ENCODE data around the gene TMEM214.
A peak's percentile ranks its signal among the peaks of the same experiment; 100 is the strongest.
"Not testable (repeated sequence)": the region's sequence is repeated elsewhere in the genome, so short reads cannot be mapped to it uniquely, and the experiment has no call there.

Gene TMEM214

GRCh38 chr2:27071277-27071989 is 38.7 kb downstream of the TMEM214 start, which contains the start of gene OST4:
Gene OST4 (minus strand): TSS chr2:27071654.
- peak; percentile 94 for DNase-seq

GRCh38 chr2:27071990-27072830 is 39.4 kb downstream of the TMEM214 start:
- peak; percentile 71 for DNase-seq

DNA sequence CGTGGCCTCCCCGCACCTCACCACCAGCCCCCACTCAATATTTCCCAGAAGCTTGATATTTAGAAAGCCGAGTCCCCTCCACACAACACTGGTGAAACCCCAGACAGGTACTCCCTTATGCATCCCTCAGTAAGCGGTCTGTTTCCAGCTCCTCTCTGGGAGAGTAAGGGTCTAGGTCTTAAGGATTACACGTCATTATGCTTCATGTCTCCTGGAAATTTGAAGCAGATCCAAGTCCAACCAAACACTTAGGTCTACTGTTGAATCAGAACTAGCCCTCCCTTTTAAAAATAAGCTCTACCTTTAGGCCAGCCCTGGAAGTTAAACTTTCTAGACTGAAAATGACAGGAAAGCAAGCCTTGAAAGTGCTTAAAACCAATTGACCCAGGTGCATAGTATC is 40.2 kb downstream of the TMEM214 start:
- no peak for DNase-seq

- DNase-seq = no peak
These were observed 41.0 kb downstream of the TMEM214 start for GRCh38 chr2:27073782-27074181.

- DNase-seq = no peak
These were observed 42.2 kb downstream of the TMEM214 start for GRCh38 chr2:27074738-27075565.

GRCh38 chr2:27075566-27075871 is 42.8 kb downstream of the TMEM214 start:
- not testable (repeated sequence) for DNase-seq

GRCh38 chr2:27076323-27076722 is 43.6 kb downstream of the TMEM214 start:
- DNase-seq = no peak

DNA sequence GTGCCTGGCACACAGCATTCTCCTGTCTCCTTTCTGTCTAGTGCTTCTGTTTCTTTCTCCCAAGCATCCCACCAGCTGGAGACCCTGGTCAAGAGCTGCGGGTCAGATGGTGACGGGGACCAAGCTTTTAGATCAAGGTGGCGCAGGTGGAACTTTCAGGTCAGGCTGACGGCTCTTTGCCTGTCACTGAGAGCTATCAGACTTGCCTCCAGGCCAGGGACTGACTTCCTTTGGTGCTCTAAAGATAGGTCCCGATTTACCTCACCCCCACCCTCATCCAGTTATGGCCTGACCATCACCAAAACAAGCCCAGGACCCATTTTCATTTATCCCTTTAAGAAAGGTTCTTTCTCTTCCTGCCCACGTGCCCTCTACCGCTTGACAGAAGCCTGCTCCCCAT is 44.5 kb downstream of the TMEM214 start:
- no peak for DNase-seq

DNA sequence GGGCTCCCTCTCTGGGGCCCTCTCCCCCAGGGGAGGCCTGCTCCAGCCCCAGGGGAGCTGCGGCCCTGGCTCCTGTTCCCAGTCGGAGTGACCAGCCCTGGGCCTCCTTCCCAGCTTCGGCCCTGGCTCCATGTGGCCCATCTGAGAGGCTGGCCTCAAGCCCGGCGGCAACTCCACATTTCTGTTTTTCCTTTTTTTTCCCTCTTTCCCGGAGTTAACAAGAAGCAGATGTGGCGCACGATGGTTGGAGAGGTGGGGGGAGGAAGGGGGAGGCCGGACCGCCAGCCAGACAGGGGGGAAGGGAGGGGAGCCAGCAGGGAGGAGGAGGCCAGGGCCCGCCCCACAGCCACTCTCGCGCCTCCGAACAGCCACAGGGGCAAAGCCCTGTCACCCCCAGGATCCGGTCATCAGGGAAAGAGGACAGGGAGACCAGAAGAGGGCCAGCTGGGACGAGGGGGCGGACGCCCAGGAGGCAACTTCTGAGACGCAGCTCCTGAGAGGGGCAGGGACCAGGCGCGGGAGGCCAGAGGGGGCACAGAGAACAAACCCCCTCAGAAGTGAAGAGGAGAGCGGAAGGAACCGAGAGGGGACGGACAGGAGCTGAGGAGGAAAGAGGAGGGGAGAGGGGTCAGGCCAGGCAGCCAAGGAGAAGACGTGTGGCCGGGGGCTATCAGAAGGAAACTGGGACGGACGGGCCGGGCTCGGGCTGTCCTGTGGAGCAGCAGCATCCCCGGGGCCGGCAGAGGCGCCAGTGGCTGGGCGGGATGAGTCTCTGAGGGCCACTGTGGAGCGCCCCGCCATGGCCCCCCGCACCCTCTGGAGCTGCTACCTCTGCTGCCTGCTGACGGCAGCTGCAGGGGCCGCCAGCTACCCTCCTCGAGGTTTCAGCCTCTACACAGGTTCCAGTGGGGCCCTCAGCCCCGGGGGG is 45.8 kb downstream of the TMEM214 start, which contains the start of gene EMILIN1:
Gene EMILIN1 (plus strand): TSS at position 349 of the 928 bp plus-strand sequence. CDS start 451 bp downstream, at position 800.
- peak; percentile 48 for DNase-seq

DNA sequence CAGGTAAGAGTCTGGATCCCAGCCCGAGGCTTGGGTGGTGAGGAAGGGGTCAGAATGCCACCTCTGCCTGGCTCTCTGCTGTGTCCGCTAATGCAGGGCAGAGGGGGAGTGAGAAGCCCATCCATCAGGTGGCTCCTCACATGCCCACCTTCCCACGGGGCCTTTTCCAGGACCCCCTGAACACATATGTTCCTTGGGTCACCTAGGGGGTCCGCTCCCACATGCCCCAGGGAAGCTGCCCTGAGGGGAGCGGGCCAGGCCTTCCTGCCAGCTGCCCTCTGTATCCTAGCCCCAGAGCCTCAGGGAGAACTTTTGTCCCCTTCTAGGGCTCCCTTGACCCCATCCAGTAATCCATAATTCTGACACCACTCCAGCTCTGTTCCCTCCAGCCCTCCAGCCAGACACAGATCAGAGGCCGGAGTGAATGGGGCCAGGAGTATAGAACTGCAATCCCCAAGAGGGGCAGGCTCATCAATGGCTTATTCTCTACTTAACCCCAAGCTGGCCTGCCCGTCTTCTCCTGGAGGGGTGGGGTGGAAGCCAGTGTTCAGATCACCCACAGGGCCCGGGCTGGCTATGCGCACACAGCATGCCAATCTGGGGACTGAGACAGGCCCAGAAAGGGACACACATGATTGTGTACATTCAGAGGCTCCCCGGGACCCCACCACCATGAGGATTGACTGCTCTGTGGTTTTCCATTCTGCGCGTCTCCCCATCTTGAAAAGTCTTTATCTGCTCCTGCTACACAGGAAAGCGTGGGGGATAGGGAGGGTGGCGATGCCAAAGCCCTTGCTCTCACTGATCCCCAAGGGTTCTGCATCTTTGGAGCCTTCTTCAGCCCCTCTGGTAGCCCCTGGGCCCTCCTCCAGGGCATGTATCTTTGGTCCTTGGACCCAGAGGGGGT is 46.7 kb downstream of the TMEM214 start:
- DNase-seq = no peak

GRCh38 chr2:27080140-27080469 is 47.3 kb downstream of the TMEM214 start:
- DNase-seq = no peak

DNA sequence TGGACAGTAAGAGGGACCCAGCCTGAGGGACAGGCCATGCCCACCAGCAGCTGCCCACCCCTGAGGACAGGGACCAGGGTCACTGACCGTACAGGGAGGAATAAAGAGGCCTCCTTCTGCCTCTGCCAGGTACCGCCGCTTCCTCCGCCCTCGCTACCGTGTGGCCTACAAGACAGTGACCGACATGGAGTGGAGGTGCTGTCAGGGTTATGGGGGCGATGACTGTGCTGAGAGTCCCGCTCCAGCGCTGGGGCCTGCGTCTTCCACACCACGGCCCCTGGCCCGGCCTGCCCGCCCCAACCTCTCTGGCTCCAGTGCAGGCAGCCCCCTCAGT is 47.8 kb downstream of the TMEM214 start:
- DNase-seq = no peak

DNA sequence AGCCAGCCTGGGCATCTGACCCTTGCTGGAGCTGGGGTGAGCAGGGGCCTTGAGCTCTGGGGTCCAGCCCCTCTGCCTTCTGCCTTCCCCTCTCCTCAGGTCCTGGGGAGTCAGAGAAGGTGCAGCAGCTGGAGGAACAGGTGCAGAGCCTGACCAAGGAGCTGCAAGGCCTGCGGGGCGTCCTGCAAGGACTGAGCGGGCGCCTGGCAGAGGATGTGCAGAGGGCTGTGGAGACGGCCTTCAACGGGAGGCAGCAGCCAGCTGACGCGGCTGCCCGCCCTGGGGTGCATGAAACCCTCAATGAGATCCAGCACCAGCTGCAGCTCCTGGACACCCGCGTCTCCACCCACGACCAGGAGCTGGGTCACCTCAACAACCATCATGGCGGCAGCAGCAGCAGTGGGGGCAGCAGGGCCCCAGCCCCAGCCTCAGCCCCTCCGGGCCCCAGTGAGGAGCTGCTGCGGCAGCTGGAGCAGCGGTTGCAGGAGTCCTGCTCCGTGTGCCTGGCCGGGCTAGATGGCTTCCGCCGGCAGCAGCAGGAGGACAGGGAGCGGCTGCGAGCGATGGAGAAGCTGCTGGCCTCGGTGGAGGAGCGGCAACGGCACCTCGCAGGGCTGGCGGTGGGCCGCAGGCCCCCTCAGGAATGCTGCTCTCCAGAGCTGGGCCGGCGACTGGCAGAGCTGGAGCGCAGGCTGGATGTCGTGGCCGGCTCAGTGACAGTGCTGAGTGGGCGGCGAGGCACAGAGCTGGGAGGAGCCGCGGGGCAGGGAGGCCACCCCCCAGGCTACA is 49.4 kb downstream of the TMEM214 start:
- DNase-seq = no peak

- DNase-seq = no peak
These were observed 50.1 kb downstream of the TMEM214 start for GRCh38 chr2:27082773-27083409.

DNA sequence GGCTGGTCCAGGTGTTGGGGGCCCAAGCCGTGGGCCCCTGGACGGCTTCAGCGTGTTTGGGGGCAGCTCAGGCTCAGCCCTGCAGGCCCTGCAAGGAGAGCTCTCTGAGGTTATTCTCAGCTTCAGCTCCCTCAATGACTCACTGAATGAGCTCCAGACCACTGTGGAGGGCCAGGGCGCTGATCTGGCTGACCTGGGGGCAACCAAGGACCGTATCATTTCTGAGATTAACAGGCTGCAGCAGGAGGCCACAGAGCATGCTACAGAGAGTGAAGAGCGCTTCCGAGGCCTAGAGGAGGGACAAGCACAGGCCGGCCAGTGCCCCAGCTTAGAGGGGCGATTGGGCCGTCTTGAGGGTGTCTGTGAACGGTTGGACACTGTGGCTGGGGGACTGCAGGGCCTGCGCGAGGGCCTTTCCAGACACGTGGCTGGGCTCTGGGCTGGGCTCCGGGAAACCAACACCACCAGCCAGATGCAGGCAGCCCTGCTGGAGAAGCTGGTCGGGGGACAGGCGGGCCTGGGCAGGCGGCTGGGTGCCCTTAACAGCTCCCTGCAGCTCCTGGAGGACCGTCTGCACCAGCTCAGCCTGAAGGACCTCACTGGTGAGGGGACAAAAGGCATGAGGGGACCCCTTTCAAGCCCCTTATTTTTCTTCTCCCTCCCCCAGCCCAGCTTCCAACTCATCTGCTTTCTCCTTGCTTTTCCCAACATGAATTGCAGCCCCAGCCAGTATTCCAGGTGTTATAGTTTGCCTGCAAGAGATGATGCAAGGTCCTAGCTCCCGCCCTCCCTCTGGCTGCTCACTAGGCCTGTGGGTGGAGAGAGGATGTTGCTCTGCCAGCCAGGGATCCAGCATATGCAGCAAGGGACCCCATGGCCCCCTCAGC is 50.9 kb downstream of the TMEM214 start:
- no peak for DNase-seq

- DNase-seq = no peak
These were observed 51.7 kb downstream of the TMEM214 start for GRCh38 chr2:27084297-27085061.

GRCh38 chr2:27085062-27085672 is 52.4 kb downstream of the TMEM214 start:
- no peak for DNase-seq

DNA sequence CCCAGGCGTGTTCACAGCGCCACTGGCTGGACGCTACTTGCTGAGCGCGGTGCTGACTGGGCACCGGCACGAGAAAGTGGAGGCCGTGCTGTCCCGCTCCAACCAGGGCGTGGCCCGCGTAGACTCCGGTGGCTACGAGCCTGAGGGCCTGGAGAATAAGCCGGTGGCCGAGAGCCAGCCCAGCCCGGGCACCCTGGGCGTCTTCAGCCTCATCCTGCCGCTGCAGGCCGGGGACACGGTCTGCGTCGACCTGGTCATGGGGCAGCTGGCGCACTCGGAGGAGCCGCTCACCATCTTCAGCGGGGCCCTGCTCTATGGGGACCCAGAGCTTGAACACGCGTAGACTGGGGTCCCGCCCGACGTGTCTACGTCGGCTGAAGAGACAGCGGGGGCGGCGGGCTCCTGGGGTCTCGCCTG is 52.9 kb downstream of the TMEM214 start:
- peak; percentile 76 for DNase-seq
